Measurements from ENCODE around the gene MMP14.

Gene MMP14

DNA sequence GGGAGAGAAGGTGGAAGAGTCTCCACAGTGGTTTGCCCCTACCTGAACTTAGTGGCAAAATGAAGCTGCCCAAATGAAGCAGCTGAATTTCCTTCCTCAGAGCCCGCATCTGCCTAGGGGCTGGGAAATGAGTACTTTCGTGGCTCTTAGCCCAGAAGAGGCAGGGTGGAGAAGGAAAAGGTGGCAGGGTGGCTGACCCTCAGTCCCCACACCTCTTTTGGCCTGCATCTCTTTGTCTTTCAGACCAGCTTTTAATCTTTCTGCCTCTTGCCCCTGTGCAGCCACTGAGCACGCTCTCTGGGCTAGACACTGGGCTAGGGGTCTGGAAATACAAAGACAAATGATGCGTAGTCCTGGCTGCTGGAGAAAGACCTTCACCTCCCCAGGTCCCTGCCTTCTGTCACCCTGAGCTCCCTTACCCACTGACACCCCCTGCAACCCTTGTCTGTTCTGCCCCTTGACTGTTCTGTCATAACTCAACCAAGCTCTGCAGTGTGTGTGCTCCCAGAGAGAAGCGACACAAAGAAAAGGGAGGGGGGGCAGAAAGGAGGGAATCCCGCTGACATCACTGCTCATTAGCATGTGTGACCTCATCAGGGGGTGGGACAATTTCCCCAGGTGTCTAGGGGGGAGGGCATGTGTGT is 46.3 kb downstream of the MMP14 start:
- Histone ChIP-seq H3K36me3 (no peaks in the 10 kb centered on the region), H3K27me3 (ENCODE audit: insufficient read depth, low read depth, severe bottlenecking) (no peaks in the 10 kb centered on the region), H3K27ac (peak overlapping the region; percentile 2), H3K4me3 (ENCODE audit: low read depth, low read length) (no peak overlapping the region), H3K9me3 (ENCODE audit: severe bottlenecking) (no peaks in the 10 kb centered on the region)
- peak; percentile 77 for DNase-seq
- TF ChIP-seq CTCF (IDR thresholded peaks at IDR 0.05; ENCODE audit: low read depth, low read length) = no peak

- H3K27ac ChIP-seq = peak within 1 kb of the TSS; percentile 2
- H3K4me3 ChIP-seq (ENCODE audit: low read depth, low read length) = no peak within 1 kb of the TSS; the same call in 1 of the 2 replicates
- no peak for TF ChIP-seq CTCF (IDR thresholded peaks at IDR 0.05; ENCODE audit: low read depth, low read length)
- no peaks in the 10 kb centered on the region for H3K27me3 ChIP-seq (ENCODE audit: insufficient read depth, low read depth, severe bottlenecking)
- DNase-seq = peak; percentile 12
- no peaks in the 10 kb centered on the region for H3K36me3 ChIP-seq
- no peaks in the 10 kb centered on the region for H3K9me3 ChIP-seq (ENCODE audit: severe bottlenecking)
Measured at GRCh38 chr14:22883173-22883976, 47.0 kb downstream of the MMP14 start, which contains the start of gene REM2. Gene REM2, plus strand, starts transcription at chr14:22883222. Its CDS starts 66 bp downstream, at chr14:22883288.

DNA sequence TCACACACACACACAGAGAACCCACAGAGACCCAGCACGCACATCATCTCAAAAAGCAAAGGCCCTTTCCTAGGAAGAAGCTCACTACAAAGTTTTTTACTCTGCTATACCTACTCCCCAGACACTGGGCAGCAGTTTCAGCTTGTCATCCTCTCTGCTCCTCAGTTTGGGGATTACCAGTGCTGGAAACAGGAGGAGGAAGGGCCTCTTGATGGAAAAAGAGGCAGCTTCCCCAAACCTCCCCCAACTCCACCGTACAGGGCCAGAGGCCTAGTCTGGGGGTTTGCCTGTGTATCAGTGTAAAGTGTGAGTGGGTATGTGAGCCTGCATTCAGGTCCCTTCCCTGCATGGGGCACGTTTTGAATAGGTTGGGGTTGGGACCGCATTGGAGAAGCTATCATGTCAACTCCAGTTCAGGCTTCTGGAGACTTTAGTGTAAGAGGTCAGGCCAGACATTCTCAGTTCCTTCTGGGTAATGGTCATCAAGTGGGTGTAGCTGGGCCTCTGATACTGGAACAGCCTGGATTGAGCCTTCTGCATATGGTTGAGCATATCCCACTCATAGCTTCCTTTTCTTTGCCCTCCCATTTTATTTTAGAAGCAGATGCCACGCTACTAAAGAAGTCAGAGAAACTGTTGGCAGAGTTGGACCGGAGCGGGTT is 47.8 kb downstream of the MMP14 start:
- DNase-seq = no peak
- H3K36me3 ChIP-seq = no peaks in the 10 kb centered on the region
- H3K9me3 ChIP-seq (ENCODE audit: severe bottlenecking) = no peaks in the 10 kb centered on the region
- H3K27me3 ChIP-seq (ENCODE audit: insufficient read depth, low read depth, severe bottlenecking) = no peaks in the 10 kb centered on the region
- H3K4me3 ChIP-seq (ENCODE audit: low read depth, low read length) = no peak overlapping the region
- H3K27ac ChIP-seq = no peak overlapping the region
- no peak for TF ChIP-seq CTCF (IDR thresholded peaks at IDR 0.05; ENCODE audit: low read depth, low read length)

- no peak for TF ChIP-seq CTCF (IDR thresholded peaks at IDR 0.05; ENCODE audit: low read depth, low read length)
- Histone ChIP-seq H3K9me3 (ENCODE audit: severe bottlenecking) (no peaks in the 10 kb centered on the region), H3K27me3 (ENCODE audit: insufficient read depth, low read depth, severe bottlenecking) (no peaks in the 10 kb centered on the region), H3K27ac (no peak overlapping the region), H3K36me3 (no peaks in the 10 kb centered on the region), H3K4me3 (ENCODE audit: low read depth, low read length) (no peak overlapping the region)
- DNase-seq = no peak
Measured at GRCh38 chr14:22884738-22885523, 48.5 kb downstream of the MMP14 start.

GRCh38 chr14:22885975-22886374 is 49.6 kb downstream of the MMP14 start:
- Histone ChIP-seq H3K27ac (no peak overlapping the region), H3K4me3 (ENCODE audit: low read depth, low read length) (no peak overlapping the region), H3K9me3 (ENCODE audit: severe bottlenecking) (no peaks in the 10 kb centered on the region), H3K27me3 (ENCODE audit: insufficient read depth, low read depth, severe bottlenecking) (no peaks in the 10 kb centered on the region), H3K36me3 (no peaks in the 10 kb centered on the region)
- no peak for TF ChIP-seq CTCF (IDR thresholded peaks at IDR 0.05; ENCODE audit: low read depth, low read length)
- no peak for DNase-seq

Measured in WERI-Rb-1 (cell line).